Measurements from ENCODE around the gene CASP14. TPM values are rescaled to one million over a fixed set of nuclear protein-coding genes. Genes with fewer than 3 reads are reported as not detected.
"Not testable (repeated sequence)": the region's sequence is repeated elsewhere in the genome, so short reads cannot be mapped to it uniquely, and the experiment has no call there.

CASP14 gene
- polyA plus RNA-seq, 5 donors = not detected

DNA sequence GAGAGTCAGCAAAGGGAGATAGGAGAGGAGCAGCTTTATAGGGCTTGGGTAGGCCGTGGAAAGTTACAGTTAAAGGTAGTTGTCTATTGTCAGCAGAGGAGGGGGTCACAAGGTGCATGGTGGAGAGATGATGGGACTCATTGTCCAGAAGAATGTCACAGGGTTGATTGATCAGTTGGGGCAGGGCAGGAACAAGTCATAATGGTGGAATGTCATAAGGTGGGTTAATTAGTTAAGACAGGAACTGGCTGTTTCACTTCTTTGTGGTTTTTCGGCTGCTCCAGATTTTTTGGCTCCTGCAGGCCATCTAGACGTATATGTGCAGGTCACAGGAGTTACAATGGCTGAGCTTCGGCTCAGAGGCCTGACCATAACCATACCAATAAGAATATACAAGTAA lies 21.1 kb downstream of the CASP14 start:
- DNase-seq = not testable (repeated sequence)

GRCh38 chr19:15072930-15073647 lies 23.8 kb downstream of the CASP14 start:
- DNase-seq = no peak

DNA sequence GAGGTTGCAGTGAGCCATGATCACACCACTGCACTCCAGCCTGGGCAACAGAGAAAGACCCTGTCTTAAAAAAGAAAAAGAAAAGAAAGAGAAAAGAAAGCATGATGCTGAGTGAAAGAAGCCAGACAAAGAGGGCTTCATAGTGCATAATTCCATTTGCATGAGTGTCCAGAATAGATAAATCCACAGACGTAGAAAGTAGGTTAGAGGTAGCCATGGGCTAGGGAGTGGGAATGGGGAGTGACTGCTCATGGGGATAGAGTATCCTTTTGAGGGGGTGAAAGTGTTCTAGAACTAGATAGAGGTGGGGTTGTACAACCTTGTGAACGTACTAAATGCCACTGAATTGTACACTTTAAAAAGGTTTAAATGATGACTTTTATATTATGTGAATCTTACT lies 25.1 kb downstream of the CASP14 start:
- DNase-seq = no peak

DNA sequence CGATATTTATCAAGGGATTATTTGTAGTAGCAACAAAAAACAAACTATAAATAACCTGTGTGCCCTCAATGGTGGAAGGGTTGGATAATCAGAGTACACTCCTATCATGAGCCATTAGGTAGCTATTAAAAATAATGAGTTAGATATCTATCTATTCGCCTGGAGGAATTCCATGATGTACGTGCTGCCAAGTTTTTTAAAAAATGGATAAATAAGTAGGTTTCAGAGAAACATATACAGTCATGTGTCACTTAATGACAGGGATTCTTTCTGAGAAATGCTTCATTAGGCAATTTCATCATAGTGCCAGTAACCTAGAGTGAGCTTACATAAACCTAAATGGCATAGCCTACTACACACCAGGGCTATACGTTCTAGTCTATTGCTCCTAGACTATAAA lies 26.5 kb downstream of the CASP14 start:
- no peak for DNase-seq

DNA sequence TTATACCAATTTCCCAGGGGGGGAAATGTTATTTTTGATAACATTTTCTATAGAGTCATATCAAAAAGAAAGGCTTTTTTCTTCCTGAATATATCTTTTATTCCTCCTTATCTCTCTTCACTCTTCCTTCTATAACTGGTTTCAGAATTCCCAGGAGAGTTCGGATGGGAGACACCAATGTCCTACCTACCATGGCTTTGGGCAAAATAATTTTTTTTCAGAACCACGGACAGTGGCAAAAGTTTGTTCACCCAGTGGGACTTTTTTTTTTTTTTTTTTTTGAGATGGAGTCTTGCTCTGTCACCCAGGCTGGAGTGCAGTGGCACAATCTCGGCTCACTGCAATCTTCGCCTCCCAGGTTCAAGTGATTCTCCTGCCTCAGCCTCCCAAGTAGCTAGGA lies 30.7 kb downstream of the CASP14 start:
- DNase-seq = not testable (repeated sequence)

GRCh38 chr19:15081911-15082310 lies 32.6 kb downstream of the CASP14 start, which contains the start of gene OR1I1:
TSS of gene OR1I1 (plus strand) at chr19:15082211. CDS start at chr19:15087066, 4,855 bp downstream.
- no peak for DNase-seq

DNA sequence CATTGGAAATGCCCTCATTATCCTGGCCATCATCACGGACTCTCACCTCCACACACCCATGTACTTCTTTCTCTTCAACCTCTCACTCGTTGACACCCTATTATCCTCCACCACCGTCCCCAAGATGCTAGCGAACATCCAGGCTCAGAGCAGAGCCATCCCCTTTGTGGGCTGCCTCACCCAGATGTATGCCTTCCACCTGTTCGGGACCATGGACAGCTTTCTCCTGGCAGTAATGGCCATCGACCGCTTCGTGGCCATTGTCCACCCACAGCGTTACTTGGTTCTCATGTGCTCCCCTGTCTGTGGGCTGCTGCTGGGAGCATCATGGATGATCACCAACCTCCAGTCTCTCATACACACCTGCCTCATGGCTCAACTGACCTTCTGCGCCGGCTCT lies 37.9 kb downstream of the CASP14 start:
- no peak for DNase-seq

- DNase-seq = peak; percentile 48 to 60
These were observed 42.9 kb downstream of the CASP14 start for GRCh38 chr19:15091918-15092753.

- DNase-seq = no peak
These were observed 43.7 kb downstream of the CASP14 start for GRCh38 chr19:15093001-15093400.

- no peak for DNase-seq
These were observed 46.9 kb downstream of the CASP14 start for GRCh38 chr19:15096223-15096622.

DNA sequence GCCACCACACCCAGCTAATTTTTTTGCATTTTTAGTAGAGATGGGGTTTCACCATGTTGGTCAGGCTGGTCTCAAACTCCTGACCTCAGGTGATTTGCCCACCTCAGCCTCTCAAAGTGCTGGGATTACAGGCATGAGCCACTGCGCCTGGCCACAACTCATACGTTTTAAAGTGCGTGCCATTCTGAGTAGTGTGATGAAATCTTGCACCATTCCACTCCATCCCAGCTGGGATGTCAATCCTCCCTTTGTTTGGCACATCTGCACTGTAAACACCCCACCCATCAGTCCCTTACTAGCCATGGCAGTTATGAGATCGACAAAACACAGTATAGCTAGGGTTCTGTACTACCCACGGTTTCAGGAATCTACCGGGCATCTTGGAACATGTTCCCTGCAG lies 48.7 kb downstream of the CASP14 start:
- DNase-seq = not testable (repeated sequence)

GRCh38 chr19:15098460-15098859 lies 49.2 kb downstream of the CASP14 start:
- no peak for DNase-seq

GRCh38 chr19:15099017-15099582 lies 49.8 kb downstream of the CASP14 start:
- no peak for DNase-seq

- no peak for DNase-seq
These were observed 52.3 kb downstream of the CASP14 start for GRCh38 chr19:15101479-15102082.

DNA sequence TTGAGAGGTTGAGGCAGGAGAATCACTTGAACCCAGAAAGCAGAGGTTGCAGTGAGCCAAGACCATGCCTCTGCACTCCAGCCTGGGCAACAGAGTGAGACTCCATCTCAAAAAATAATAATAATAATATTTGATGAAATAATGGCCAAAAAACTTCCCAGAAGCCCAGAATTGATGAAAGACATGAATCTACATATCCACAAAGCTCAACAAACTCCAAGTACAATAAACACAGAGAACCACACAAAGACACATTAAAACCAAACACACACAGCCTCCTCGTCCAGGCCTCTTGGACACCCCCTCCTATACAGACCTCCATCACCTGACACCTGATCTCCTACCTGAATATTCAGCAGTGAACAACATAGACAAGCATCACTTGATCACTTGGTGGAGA lies 54.7 kb downstream of the CASP14 start:
- DNase-seq = no peak

- DNase-seq = no peak
These were observed 55.1 kb downstream of the CASP14 start for GRCh38 chr19:15104411-15104810.

- no peak for DNase-seq
These were observed 55.8 kb downstream of the CASP14 start for GRCh38 chr19:15105044-15105443.

DNA sequence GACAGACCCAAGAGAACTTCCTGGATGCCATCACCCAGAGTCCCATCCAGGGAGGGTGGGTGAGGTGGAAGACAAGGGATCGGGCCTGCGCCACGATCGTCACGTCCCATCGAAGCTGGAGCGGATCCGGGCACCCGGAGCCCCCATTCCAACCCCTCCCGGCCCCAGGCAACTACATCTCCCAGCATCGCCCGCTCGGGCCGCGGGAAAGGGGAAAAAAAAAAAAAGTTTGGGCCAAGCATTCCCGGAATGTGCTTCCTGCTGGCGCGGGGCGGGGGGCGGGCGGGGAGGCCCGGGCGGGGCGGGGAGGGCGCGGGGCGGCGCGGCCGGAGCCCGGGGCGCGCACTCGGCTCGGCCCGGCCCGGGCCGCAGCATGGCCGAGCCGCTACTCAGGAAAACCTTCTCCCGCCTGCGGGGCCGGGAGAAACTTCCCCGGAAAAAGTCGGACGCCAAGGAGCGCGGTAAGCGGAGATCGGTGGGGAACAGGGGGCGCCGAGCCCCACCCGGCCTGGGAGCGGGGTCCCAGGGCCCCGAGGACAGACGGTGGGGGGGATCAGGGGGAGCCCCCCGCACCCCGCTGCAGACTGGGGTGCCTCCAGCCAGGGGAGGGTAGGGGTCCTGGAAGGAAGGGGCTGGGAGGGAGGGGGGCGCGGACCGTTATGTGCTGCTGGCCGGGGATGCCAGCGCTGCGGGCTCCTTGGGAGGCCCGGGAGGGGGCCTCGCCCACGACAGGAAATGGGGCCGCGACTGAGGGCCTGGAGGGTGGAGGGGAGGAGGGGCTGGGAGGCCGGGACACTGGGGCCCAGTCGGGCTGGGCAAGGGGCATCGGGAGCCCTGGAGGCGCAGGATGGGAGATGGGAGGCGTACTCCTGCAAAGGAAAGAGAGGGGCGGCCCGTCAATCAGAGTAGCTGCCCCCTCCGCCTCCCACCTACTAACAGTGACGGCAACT lies 58.1 kb downstream of the CASP14 start, which contains the start of gene SYDE1:
SYDE1 (plus strand) TSS at position 341 of the 950 bp plus-strand sequence; CDS start at position 374, 33 bp downstream.
- DNase-seq = peak; percentile 72 to 77
